Measurements from ENCODE around the gene OSBPL8. TPM values are rescaled to one million over a fixed set of nuclear protein-coding genes. Genes with fewer than 3 reads are reported as not detected.

The OSBPL8 gene
- total and polyA plus RNA-seq, 2 experiments from 2014 or later = 78.0 to 124 TPM

- TF ChIP-seq STAT1 (IDR thresholded peaks at IDR 0.05; ENCODE audit: unreplicated experiment) = no peak
- TF ChIP-seq ZNF331 (CRISPR knock-in tag; IDR thresholded peaks at IDR 0.05; ENCODE audit: low read depth) = no peak
- no peak for TF ChIP-seq CREB1 (CRISPR knock-in tag; IDR thresholded peaks at IDR 0.05; ENCODE audit: low read depth)
- no peak for TF ChIP-seq NANOG (IDR thresholded peaks at IDR 0.05; ENCODE audit: borderline replicate concordance)
Observed at GRCh38 chr12:76571256-76571655, 11.7 kb upstream of the OSBPL8 start (continued).

- no peaks in the 10 kb centered on the region for H4K20me1 ChIP-seq (replicated peaks; ENCODE audit: insufficient read depth)
- H3K4me3 Mint-ChIP-seq = no peak overlapping the region
- peaks cover 2% of the 10 kb centered on the region for H3K27me3 Mint-ChIP-seq (ENCODE audit: insufficient read depth, low read depth, poor library complexity)
- H3K27me3 ChIP-seq (ENCODE audit: insufficient read depth) = no peaks in the 10 kb centered on the region
- no peak overlapping the region for H3K4me3 ChIP-seq
- H3K27ac ChIP-seq (ENCODE audit: low read depth) = no peak overlapping the region
- H3K9me2 ChIP-seq (ENCODE audit: insufficient read depth) = no peaks in the 10 kb centered on the region
- peaks cover 23% of the 10 kb centered on the region for H3K36me3 Mint-ChIP-seq (ENCODE audit: low read depth)
- H3K36me3 ChIP-seq (ENCODE audit: insufficient read depth) = no peaks in the 10 kb centered on the region
- no peaks in the 10 kb centered on the region for H3F3A ChIP-seq (replicated peaks; ENCODE audit: low read depth)
- no peak for TF ChIP-seq EZH2 (IDR thresholded peaks at IDR 0.05; ENCODE audit: low read depth, unreplicated experiment)
- no peak for TF ChIP-seq JUNB (IDR thresholded peaks at IDR 0.05; ENCODE audit: unreplicated experiment)
- TF ChIP-seq EZH2phosphoT487 (IDR thresholded peaks at IDR 0.05; ENCODE audit: unreplicated experiment) = no peak
- no peak for TF ChIP-seq CREB1 (CRISPR knock-in tag; IDR thresholded peaks at IDR 0.05; ENCODE audit: low read depth)
- no peak for TF ChIP-seq STAT1 (IDR thresholded peaks at IDR 0.05; ENCODE audit: unreplicated experiment)
- TF ChIP-seq POLR2AphosphoS5 (IDR thresholded peaks at IDR 0.05; ENCODE audit: low read depth) = no peak
- no peak for TF ChIP-seq ETS1 (IDR thresholded peaks at IDR 0.05)
- TF ChIP-seq ZNF331 (CRISPR knock-in tag; IDR thresholded peaks at IDR 0.05; ENCODE audit: low read depth) = no peak
- TF ChIP-seq REST (IDR thresholded peaks at IDR 0.05; ENCODE audit: unreplicated experiment) = no peak
- TF ChIP-seq ZNF462 (CRISPR knock-in tag; IDR thresholded peaks at IDR 0.05) = no peak
- H3K4me2 ChIP-seq = no peak overlapping the region
- H3K4me1 ChIP-seq (ENCODE audit: insufficient read depth) = no peaks in the 10 kb centered on the region
- peaks cover 29% of the 10 kb centered on the region for H3K9me3 Mint-ChIP-seq
- H2AFZ ChIP-seq = peak overlapping the region; percentile 57; the same call in 1 of the 2 replicates
- H3K4me1 Mint-ChIP-seq = no peaks in the 10 kb centered on the region
- no peak overlapping the region for H3K27ac Mint-ChIP-seq
- no peaks in the 10 kb centered on the region for H3K79me2 ChIP-seq (replicated peaks; ENCODE audit: insufficient read depth)
- ATAC-seq (no peak), DNase-seq (ENCODE audit: low spot score) (no peak)
Observed at GRCh38 chr12:76569685-76570604, 10.4 kb upstream of the OSBPL8 start.

All from GM23338 (cell line).